H1 (cell line): ENCODE data around the gene AK8. TPM values are rescaled to one million over a fixed set of nuclear protein-coding genes. Genes with fewer than 3 reads are reported as not detected.

Experiments
- CTCF ChIA-PET: fragments of 300-600 bp; sonication (Branson Sonifier 250); formaldehyde crosslinking; loops from one replicate; lab custom pipeline; 2021; ENCODE audit not compliant: partially characterized antibody; lab: Charles Lee
- POLR2A ChIA-PET: fragments of 300-600 bp; sonication (Branson Sonifier 250); formaldehyde crosslinking; loops from one replicate; lab custom pipeline; 2021; ENCODE audit warnings: inconsistent platforms; ENCODE audit not compliant: partially characterized antibody; lab: Charles Lee
- DNase-seq, 2 experiments: peaks; one replicate each; pipeline versions ENCODE4 v3.0.0 to v3.0.0-alpha.2; 2010 to 2022; ENCODE audit warnings: low spot score in 2 of 2, low read depth in 1 of 2, mixed read lengths in 1 of 2
- FAIRE-seq: peaks from 2 replicates; lab custom pipeline; 2011; peaks lifted over from hg19 to GRCh38; lab: Jason Lieb, UNC
- H2AFZ ChIP-seq: 2 replicates; pipeline ENCODE4 v1.8.1; 2012; ENCODE audit warnings: low read length, inconsistent platforms
- H2AK5ac ChIP-seq: 2 replicates; pipeline ENCODE4 v1.6.1; 2013; ENCODE audit warnings: low read depth, low read length
- H2BK120ac ChIP-seq: replicated peaks from 2 replicates; pipeline ENCODE3; 2013; ENCODE audit warnings: low read depth, low read length, inconsistent platforms
- H2BK12ac ChIP-seq: 2 replicates; pipeline ENCODE4 v1.6.1; 2013; ENCODE audit warnings: low read depth, low read length
- H2BK15ac ChIP-seq: 2 replicates; pipeline ENCODE4 v1.6.1; 2013; ENCODE audit warnings: low read length
- H2BK20ac ChIP-seq: 2 replicates; pipeline ENCODE4 v1.6.1; 2013; ENCODE audit warnings: low read length
- H2BK5ac ChIP-seq: 2 replicates; pipeline ENCODE4 v1.6.1; 2013; ENCODE audit warnings: low read depth, low read length
- H3K14ac ChIP-seq: 2 replicates; pipeline ENCODE4 v1.6.1; 2013; ENCODE audit warnings: inconsistent platforms; ENCODE audit not compliant: insufficient read length
- H3K18ac ChIP-seq: 2 replicates; pipeline ENCODE4 v1.6.1; 2013; ENCODE audit warnings: low read length; ENCODE audit errors: extremely low read depth
- H3K23ac ChIP-seq: 2 replicates; pipeline ENCODE4 v1.6.1; 2013; ENCODE audit warnings: inconsistent platforms; ENCODE audit not compliant: insufficient read length
- H3K23me2 ChIP-seq: 2 replicates; pipeline ENCODE4 v1.6.1; 2013; ENCODE audit warnings: low read depth, low read length
- H3K27ac ChIP-seq: 2 replicates; pipeline ENCODE4 v1.6.1; 2011; ENCODE audit warnings: low read depth, low read length, inconsistent platforms
- H3K27me3 ChIP-seq, 4 experiments: replicated peaks in 1 of 4; 1 replicate in 1 of 4; 2 replicates in 3 of 4; pipeline versions ENCODE4 v1.6.1 to v1.8.1; 2011 to 2013; ENCODE audit warnings: low read length in 3 of 4, mild to moderate bottlenecking in 3 of 4, inconsistent platforms in 2 of 4, mixed read lengths in 2 of 4, moderate library complexity in 1 of 4; ENCODE audit not compliant: control insufficient read depth in 3 of 4, insufficient read depth in 3 of 4; ENCODE audit errors: extremely low read depth in 1 of 4
- H3K36me3 ChIP-seq, 4 experiments: 2 replicates each; pipeline versions ENCODE4 v1.6.1 to v1.8.1; 2011 to 2013; ENCODE audit warnings: mild to moderate bottlenecking in 4 of 4, low read length in 3 of 4, moderate library complexity in 2 of 4, control low read depth in 1 of 4, inconsistent platforms in 1 of 4; ENCODE audit not compliant: insufficient read depth in 4 of 4, control insufficient read depth in 2 of 4
- H3K4ac ChIP-seq: replicated peaks from 2 replicates; pipeline ENCODE3; 2013; ENCODE audit warnings: low read length, low read depth, mixed read lengths, inconsistent platforms; ENCODE audit not compliant: insufficient read length
- H3K4me1 ChIP-seq, 4 experiments: replicated peaks in 1 of 4; 1 replicate in 1 of 4; 2 replicates in 3 of 4; pipeline versions ENCODE4 v1.6.1 to v1.8.1; 2011 to 2013; ENCODE audit warnings: low read length in 3 of 4, inconsistent platforms in 2 of 4, mixed read lengths in 1 of 4; ENCODE audit not compliant: insufficient read depth in 4 of 4, control insufficient read depth in 3 of 4
- H3K4me2 ChIP-seq, 2 experiments: 2 replicates each; pipeline versions ENCODE4 v1.6.1 to v1.8.1; 2011 to 2013; ENCODE audit warnings: low read depth in 2 of 2, low read length in 2 of 2, control low read depth in 1 of 2, inconsistent platforms in 1 of 2, mild to moderate bottlenecking in 1 of 2; ENCODE audit not compliant: insufficient read depth in 1 of 2
- H3K4me3 ChIP-seq, 4 experiments: fragments of 200-600, 300-600 bp in 1 of 4; sonication (generic), shearing (Covaris generic), sonication (Bioruptor Twin) in 1 of 4; 2 replicates each; pipeline versions ENCODE4 v1.5.1 to v1.8.1; 2011 to 2016; ENCODE audit warnings: low read length in 4 of 4, low read depth in 3 of 4, control low read depth in 2 of 4, inconsistent platforms in 2 of 4, mild to moderate bottlenecking in 2 of 4, mixed read lengths in 1 of 4, moderate library complexity in 1 of 4; ENCODE audit not compliant: insufficient read depth in 2 of 4; ENCODE audit errors: extremely low read depth in 1 of 4
- H3K56ac ChIP-seq: replicated peaks from 2 replicates; pipeline ENCODE3; 2013; ENCODE audit warnings: low read depth, mild to moderate bottlenecking, mixed read lengths, low read length, inconsistent platforms; ENCODE audit not compliant: insufficient read length
- H3K79me1 ChIP-seq: 2 replicates; pipeline ENCODE4 v1.6.1; 2013; ENCODE audit warnings: low read depth, low read length, control low read depth
- H3K79me2 ChIP-seq, 2 experiments: 2 replicates each; pipeline versions ENCODE4 v1.6.1 to v1.8.1; 2012 to 2013; ENCODE audit warnings: low read length in 2 of 2, mild to moderate bottlenecking in 2 of 2, inconsistent platforms in 1 of 2; ENCODE audit not compliant: insufficient read depth in 2 of 2, control insufficient read depth in 1 of 2
- H3K9ac ChIP-seq, 4 experiments: replicated peaks in 1 of 4; 1 replicate in 1 of 4; 2 replicates in 3 of 4; pipeline versions ENCODE4 v1.6.1 to v1.8.1; 2011 to 2013; ENCODE audit warnings: low read depth in 3 of 4, low read length in 3 of 4, control low read depth in 2 of 4, mild to moderate bottlenecking in 2 of 4, moderate library complexity in 2 of 4, inconsistent platforms in 1 of 4; ENCODE audit errors: extremely low read depth in 1 of 4
- H3K9me3 ChIP-seq, 2 experiments: 2 replicates each; pipeline versions ENCODE4 v1.6.1 to v1.8.1; 2012 to 2013; ENCODE audit warnings: mild to moderate bottlenecking in 2 of 2, moderate library complexity in 2 of 2, control low read depth in 1 of 2, inconsistent platforms in 1 of 2, low read depth in 1 of 2, low read length in 1 of 2, mixed read lengths in 1 of 2; ENCODE audit not compliant: insufficient read depth in 2 of 2
- H4K20me1 ChIP-seq, 2 experiments: replicated peaks in 1 of 2; 2 replicates each; pipeline versions ENCODE3 to v1.8.1; 2011 to 2013; ENCODE audit warnings: inconsistent platforms in 2 of 2, low read length in 2 of 2, mild to moderate bottlenecking in 1 of 2; ENCODE audit not compliant: insufficient read depth in 2 of 2, control insufficient read depth in 1 of 2
- H4K5ac ChIP-seq: 2 replicates; pipeline ENCODE4 v1.6.1; 2013; ENCODE audit warnings: low read length, low read depth, mixed read lengths, inconsistent platforms; ENCODE audit not compliant: insufficient read length
- H4K8ac ChIP-seq: 2 replicates; pipeline ENCODE4 v1.8.0; 2013; ENCODE audit warnings: mild to moderate bottlenecking, moderate library complexity, low read length, inconsistent platforms; ENCODE audit not compliant: insufficient read depth; ENCODE audit errors: extremely low read depth
- H4K91ac ChIP-seq: replicated peaks from 2 replicates; pipeline ENCODE3; 2013; ENCODE audit warnings: low read length, mixed read lengths, inconsistent platforms; ENCODE audit not compliant: insufficient read length
- CHD1 ChIP-seq: IDR thresholded peaks from 2 replicates; pipeline ENCODE4 v1.6.1; 2012; ENCODE audit warnings: low read depth, low read length, improper control_type of control experiment
- EZH2 ChIP-seq: fragments of 200-600 bp; sonication (generic); IDR thresholded peaks from 2 replicates; pipeline ENCODE4 v1.7.1; 2012; ENCODE audit warnings: low read depth, mild to moderate bottlenecking, moderate library complexity, low read length, inconsistent platforms; ENCODE audit not compliant: severe bottlenecking
- WGBS, 2 experiments: shearing (Covaris generic) in 1 of 2; methylation state at CpG; one replicate each; pipeline versions ENCODE4 v1.1.6 to v1.1.7; 2013 to 2015; ENCODE audit warnings: low lambda C conversion rate in 2 of 2, mixed read lengths in 2 of 2, inconsistent platforms in 1 of 2, low coverage in 1 of 2, missing lambda C conversion rate in 1 of 2; ENCODE audit not compliant: insufficient replicate concordance in 2 of 2, insufficient coverage in 1 of 2, insufficient read length in 1 of 2; ENCODE audit errors: extremely low coverage in 1 of 2, missing lambda C conversion rate in 1 of 2; 5-methylcytosine and 5-hydroxymethylcytosine counted together
- polyA plus RNA-seq, 7 experiments: library from polyadenylated mRNA; depleted of rRNA in 3 of 7; stranded (reverse) in 5 of 7; unstranded in 2 of 7; fragments of >200 nt in 5 of 7; fragments of 200-250 nt in 2 of 7; gene quantifications; 1 replicate in 5 of 7; 2 replicates in 1 of 7; 4 replicates in 1 of 7; pipeline versions ENCODE4 v1.2.1 to v1.2.3, GENCODE V29; 2011 to 2013; ENCODE audit warnings: missing spikeins in 2 of 7, mixed read lengths in 2 of 7
- total RNA-seq: library from RNA; stranded (reverse); fragmentation: NEBNext Ultra II Directional; extraction: Animal tissue kit (Norgen Biotek cat#: 25700); gene quantifications from 2 replicates; pipeline ENCODE4 v1.2.1, GENCODE V29; 2021
- TF ChIP-seq, protein P1 (sequence below): IDR thresholded peaks from 2 replicates; pipeline ENCODE4 v1.6.1; 2011; ENCODE audit warnings: low read length, improper control_type of control experiment

AK8 gene
- total and polyA plus RNA-seq, 2 of the 8 experiments (the other 6 are each of a cell fraction or from before 2014, with no cell fraction given) = 0.35 to 0.48 TPM

DNA sequence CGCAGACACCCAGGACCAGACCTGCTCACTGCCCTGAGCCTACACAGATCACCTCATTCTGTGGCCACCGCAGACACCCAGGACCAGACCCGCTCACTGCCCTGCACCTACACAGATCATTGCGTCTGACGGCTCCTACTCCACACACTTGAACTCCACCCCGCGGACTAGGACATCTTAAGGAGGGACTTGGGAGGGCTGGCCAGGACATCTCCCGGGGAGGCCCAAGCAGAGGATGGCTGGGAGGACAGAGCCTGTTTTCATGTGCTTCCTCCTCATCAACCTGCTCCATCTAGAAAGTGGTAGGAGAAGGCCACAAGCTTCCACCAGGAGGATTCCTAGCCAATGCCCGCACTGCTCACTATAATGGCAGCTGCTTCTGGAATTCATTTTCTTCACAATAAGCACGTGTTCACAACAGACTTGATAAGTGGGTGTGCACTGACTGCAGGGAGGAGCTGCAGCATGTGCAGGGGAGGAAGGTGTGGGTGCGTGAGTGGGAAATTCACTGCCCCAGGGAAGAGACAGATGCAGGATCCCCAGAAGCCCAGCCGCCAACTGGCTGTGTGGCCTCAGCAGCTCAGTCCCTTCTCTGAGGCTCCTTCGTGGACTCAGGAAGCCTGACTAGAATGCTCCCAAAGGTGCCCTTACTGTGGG, 64.8 kb downstream of the AK8 start:
- DNase-seq (no peak), FAIRE-seq (no peak)
- H3K79me2 ChIP-seq = no peaks in the 10 kb centered on the region
- H2BK15ac ChIP-seq = peak overlapping the region; percentile 18; the same call in 1 of the 2 replicates
- H2BK120ac ChIP-seq = no peak overlapping the region
- no peak overlapping the region for H2AFZ ChIP-seq
- H4K91ac ChIP-seq = no peak overlapping the region
- H3K56ac ChIP-seq = no peak overlapping the region
- no peaks in the 10 kb centered on the region for H3K9me3 ChIP-seq
- no peaks in the 10 kb centered on the region for H3K36me3 ChIP-seq
- H3K9ac ChIP-seq = no peak overlapping the region
- no peak overlapping the region for H3K4me2 ChIP-seq
- no peak overlapping the region for H3K14ac ChIP-seq
- no peak overlapping the region for H2BK5ac ChIP-seq
- H2BK20ac ChIP-seq = no peak overlapping the region
- no peak overlapping the region; the same call in 1 of the 2 replicates for H4K8ac ChIP-seq
- no peak overlapping the region for H3K4me3 ChIP-seq
- 96% methylated on average over 13 of the region's 13 CpGs; no CpG with 5 or more reads in 1 of the 2 experiments for WGBS, 2 experiments
- H4K20me1 ChIP-seq = no peaks in the 10 kb centered on the region
- no peak overlapping the region for H3K4ac ChIP-seq
- H2BK12ac ChIP-seq = 0 out of 2 replicates have a peak overlapping the region, but pooled peaks have one; percentile 9
- no peaks in the 10 kb centered on the region for H3K79me1 ChIP-seq
- no peak overlapping the region for H4K5ac ChIP-seq
- no peak overlapping the region for H3K27ac ChIP-seq
- ChIA-PET CTCF (interaction anchor here (0.6 to 2.8 kb wide), 10 partner anchors 9 to 192 kb away, joined by 3 to 20 read pairs (median 4); no protein-coding TSS in a partner anchor), POLR2A (no interaction called here)
- H2AK5ac ChIP-seq = no peak overlapping the region
- H3K18ac ChIP-seq = no peak overlapping the region
- no peaks in the 10 kb centered on the region; a peak in 1 of 7 replicates for H3K4me1 ChIP-seq
- H3K23me2 ChIP-seq = no peaks in the 10 kb centered on the region
- H3K27me3 ChIP-seq = no peaks in the 10 kb centered on the region
- no peak overlapping the region for H3K23ac ChIP-seq
- TF ChIP-seq, protein P1, sequence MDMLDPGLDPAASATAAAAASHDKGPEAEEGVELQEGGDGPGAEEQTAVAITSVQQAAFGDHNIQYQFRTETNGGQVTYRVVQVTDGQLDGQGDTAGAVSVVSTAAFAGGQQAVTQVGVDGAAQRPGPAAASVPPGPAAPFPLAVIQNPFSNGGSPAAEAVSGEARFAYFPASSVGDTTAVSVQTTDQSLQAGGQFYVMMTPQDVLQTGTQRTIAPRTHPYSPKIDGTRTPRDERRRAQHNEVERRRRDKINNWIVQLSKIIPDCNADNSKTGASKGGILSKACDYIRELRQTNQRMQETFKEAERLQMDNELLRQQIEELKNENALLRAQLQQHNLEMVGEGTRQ = no peak
- no peak for TF ChIP-seq EZH2
- no peak for TF ChIP-seq CHD1
